ENCODE measurements around the gene SRP72.

DNA sequence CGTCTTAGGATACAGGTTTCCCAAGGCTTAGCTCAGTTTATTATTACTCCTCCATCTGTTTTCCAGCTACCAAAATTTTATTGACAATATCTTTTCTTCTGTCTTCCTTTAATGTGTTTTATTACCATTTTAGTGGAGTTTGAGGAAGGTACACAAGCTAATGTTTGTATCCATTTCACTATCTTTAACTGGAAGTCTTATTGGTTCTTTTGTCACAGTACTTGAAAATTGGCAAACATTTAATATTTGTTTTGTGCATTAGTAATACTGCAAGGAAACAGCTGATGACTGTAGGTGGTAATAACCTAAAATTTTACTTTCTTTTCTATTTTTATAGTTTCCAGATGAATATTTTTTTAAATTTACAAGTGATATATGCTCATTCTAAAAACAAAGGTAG, 28.8 kb downstream of the SRP72 start:
- TF ChIP-seq JUN (IDR thresholded peaks at IDR 0.05; ENCODE audit: borderline replicate concordance, insufficient read depth, insufficient read length, low read depth) (no peak), CTCF (IDR thresholded peaks at IDR 0.05; ENCODE audit: extremely low read depth in 1 of 2, insufficient read depth in 1 of 2, low read depth in 1 of 2, low read length in 2 of 2) (no peak), POLR2AphosphoS5 (IDR thresholded peaks at IDR 0.05; ENCODE audit: insufficient read depth, low read depth, low read length) (no peak), MAX (IDR thresholded peaks at IDR 0.05; ENCODE audit: insufficient read depth, insufficient read length) (no peak), EZH2 (IDR thresholded peaks at IDR 0.05; ENCODE audit: borderline replicate concordance, low read depth, low read length, severe bottlenecking) (no peak), FOS (IDR thresholded peaks at IDR 0.05; ENCODE audit: borderline replicate concordance, insufficient read depth, low read length) (no peak)

Data from endothelial cell of umbilical vein (primary cell).